ENCODE data around the gene TMUB1. TPM values are rescaled to one million over a fixed set of nuclear protein-coding genes. Genes with fewer than 3 reads are reported as not detected.

Gene TMUB1
- total and polyA plus RNA-seq, 2 donors (not counting 3 experiments of a cell fraction or from before 2014, with no cell fraction given) = 41.3 to 45.3 TPM

- no peak overlapping the region for H3K9ac ChIP-seq (replicated peaks; ENCODE audit: extremely low read depth, insufficient read depth, low read length)
- H3K4me1 ChIP-seq (ENCODE audit: control insufficient read depth, extremely low read depth, insufficient read depth, low read length) = peaks cover 17% of the 10 kb centered on the region
- no peak overlapping the region for H3K4me3 ChIP-seq (replicated peaks in 1 of 3; ENCODE audit: insufficient read depth in 1 of 3, low read depth in 1 of 3, low read length in 3 of 3)
- no peak for DNase-seq (ENCODE audit: low read depth, low spot score)
- intact Hi-C loops (cut with micrococcal nuclease) = no loop called here
- no peak overlapping the region for H3K27ac ChIP-seq (ENCODE audit: insufficient read depth, low read depth, low read length)
- no peaks in the 10 kb centered on the region for H3K27me3 ChIP-seq (ENCODE audit: control insufficient read depth in 2 of 2, insufficient read depth in 2 of 2, low read length in 2 of 2)
- POLR2A ChIA-PET = no interaction called here
- H3K4me2 ChIP-seq (ENCODE audit: insufficient read depth, low read length) = no peak overlapping the region
- H2AFZ ChIP-seq (ENCODE audit: low read depth, low read length) = no peak overlapping the region
- BruUV-seq (replicated peaks) = no TSS peak
- peaks cover 0 to 2% of the 10 kb centered on the region in 2 experiments for H3K36me3 ChIP-seq (ENCODE audit: control insufficient read depth in 2 of 2, extremely low read depth in 1 of 2, insufficient read depth in 2 of 2, low read length in 2 of 2)
- no peaks in the 10 kb centered on the region for H4K20me1 ChIP-seq (replicated peaks; ENCODE audit: control insufficient read depth, extremely low read depth, insufficient read depth, low read length)
- H3K9me1 ChIP-seq (replicated peaks; ENCODE audit: control insufficient read depth, extremely low read depth, insufficient read depth, low read length) = no peaks in the 10 kb centered on the region
- dilution Hi-C loops (cut with MboI; ENCODE audit: extremely low pct_ligation_motif_present, low sequenced_read_pairs) = no loop called here
- FAIRE-seq = no peak
- TF ChIP-seq MYC (IDR thresholded peaks at IDR 0.05; ENCODE audit: low read depth, low read length) (no peak), MAX (IDR thresholded peaks at IDR 0.05; ENCODE audit: insufficient read depth, insufficient read length) (no peak), FOS (IDR thresholded peaks at IDR 0.05; ENCODE audit: borderline replicate concordance, insufficient read depth, low read length) (no peak), POLR2A (IDR thresholded peaks at IDR 0.05; ENCODE audit: low read depth, low read length) (no peak), CTCF (IDR thresholded peaks at IDR 0.05; ENCODE audit: extremely low read depth in 1 of 2, insufficient read depth in 1 of 2, low read depth in 1 of 2, low read length in 2 of 2) (no peak), GATA2 (IDR thresholded peaks at IDR 0.05; ENCODE audit: insufficient read depth, insufficient read length, low read depth, low read length) (no peak), EZH2 (IDR thresholded peaks at IDR 0.05; ENCODE audit: borderline replicate concordance, low read depth, low read length, severe bottlenecking) (no peak), POLR2AphosphoS5 (IDR thresholded peaks at IDR 0.05; ENCODE audit: insufficient read depth, low read depth, low read length) (no peak), JUN (IDR thresholded peaks at IDR 0.05; ENCODE audit: borderline replicate concordance, insufficient read depth, insufficient read length, low read depth) (no peak)
- H3K79me2 ChIP-seq (ENCODE audit: control insufficient read depth, insufficient read depth, low read length) = peaks cover 85% of the 10 kb centered on the region
- CTCF ChIA-PET = interaction anchor here (1.4 kb wide), 1 partner anchor 10 kb away, joined by 3 read pairs; no protein-coding TSS in a partner anchor
- H3K9me3 ChIP-seq (replicated peaks; ENCODE audit: control insufficient read depth, insufficient read depth, low read length) = no peaks in the 10 kb centered on the region
Measured at GRCh38 chr7:151100921-151101320, 17.6 kb upstream of the TMUB1 start.

Data from endothelial cell of umbilical vein (primary cell).